CD14-positive monocyte (primary cell): Measurements from ENCODE around the gene AADAC. TPM values are rescaled to one million over a fixed set of nuclear protein-coding genes. Genes with fewer than 3 reads are reported as not detected.

Experiments
- DNase-seq, 3 donors: peaks; one replicate each; pipeline ENCODE4 v3.0.0-alpha.2; 2011 to 2022
- H2AFZ ChIP-seq: 2 replicates; pipeline ENCODE4 v1.6.0; 2012; ENCODE audit warnings: mild to moderate bottlenecking, low read depth, low read length, inconsistent platforms; ENCODE audit not compliant: insufficient read depth, poor library complexity, severe bottlenecking
- H3K27ac ChIP-seq, 2 donors: 1 replicate in 1 of 2; 2 replicates in 1 of 2; pipeline ENCODE4 v1.5.1; 2012 to 2013; ENCODE audit warnings: low read length in 2 of 2, control low read depth in 1 of 2, inconsistent platforms in 1 of 2, low read depth in 1 of 2, mild to moderate bottlenecking in 1 of 2
- H3K27me3 ChIP-seq, 2 donors: one replicate each; pipeline versions ENCODE4 v1.6.0 to v1.6.1; 2011 to 2013; ENCODE audit warnings: low read length in 2 of 2; ENCODE audit not compliant: control insufficient read depth in 2 of 2, insufficient read depth in 2 of 2
- H3K36me3 ChIP-seq, 2 donors: replicated peaks in 1 of 2; 1 replicate in 1 of 2; 2 replicates in 1 of 2; pipeline versions ENCODE4 v1.5.1 to v1.6.1; 2012 to 2013; ENCODE audit warnings: low read length in 2 of 2, control low read depth in 1 of 2, inconsistent platforms in 1 of 2, mild to moderate bottlenecking in 1 of 2; ENCODE audit not compliant: insufficient read depth in 2 of 2, control insufficient read depth in 1 of 2
- H3K4me1 ChIP-seq, 2 donors: 1 replicate in 1 of 2; 2 replicates in 1 of 2; pipeline versions ENCODE4 v1.5.1 to v1.6.1; 2012 to 2013; ENCODE audit warnings: low read length in 2 of 2, control low read depth in 1 of 2, inconsistent platforms in 1 of 2, mild to moderate bottlenecking in 1 of 2, moderate library complexity in 1 of 2; ENCODE audit not compliant: insufficient read depth in 2 of 2, control insufficient read depth in 1 of 2
- H3K4me2 ChIP-seq: replicated peaks from 2 replicates; pipeline ENCODE3; 2012; ENCODE audit warnings: low read length, moderate library complexity, mild to moderate bottlenecking; ENCODE audit not compliant: poor library complexity, severe bottlenecking; ENCODE audit errors: extremely low read depth
- H3K4me3 ChIP-seq, 3 experiments: fragments of 200-600 bp in 1 of 3; sonication (generic) in 1 of 3; replicated peaks in 1 of 3; 1 replicate in 2 of 3; 2 replicates in 1 of 3; pipeline ENCODE4 v1.5.1; 2011 to 2013; ENCODE audit warnings: low read length in 3 of 3, mild to moderate bottlenecking in 3 of 3, control low read depth in 2 of 3, low read depth in 2 of 3, inconsistent platforms in 1 of 3, moderate library complexity in 1 of 3
- H3K79me2 ChIP-seq: 2 replicates; pipeline ENCODE4 v1.6.0; 2012; ENCODE audit warnings: mild to moderate bottlenecking, control low read depth, inconsistent platforms, low read length, moderate library complexity; ENCODE audit not compliant: insufficient read depth
- H3K9ac ChIP-seq: 2 replicates; pipeline ENCODE4 v1.6.0; 2017; ENCODE audit warnings: low read length, mild to moderate bottlenecking; ENCODE audit not compliant: insufficient read depth, poor library complexity, severe bottlenecking
- H3K9me3 ChIP-seq, 2 donors: replicated peaks in 1 of 2; 1 replicate in 1 of 2; 2 replicates in 1 of 2; pipeline versions ENCODE4 v1.5.1 to v1.6.1; 2012 to 2013; ENCODE audit warnings: low read length in 2 of 2, control low read depth in 1 of 2; ENCODE audit not compliant: control insufficient read depth in 1 of 2, insufficient read depth in 1 of 2
- H4K20me1 ChIP-seq: 2 replicates; pipeline ENCODE4 v1.6.0; 2012; ENCODE audit warnings: mild to moderate bottlenecking, low read length, control low read depth, moderate library complexity; ENCODE audit not compliant: insufficient read depth
- H3K27ac Mint-ChIP-seq, 7 donors: one replicate each; pipeline ENCODE4 v1.8.0; 2020; ENCODE audit warnings: mild to moderate bottlenecking in 7 of 7, mixed read lengths in 7 of 7, moderate library complexity in 6 of 7, inconsistent platforms in 2 of 7
- H3K27me3 Mint-ChIP-seq, 3 donors: one replicate each; pipeline ENCODE4 v1.8.0; 2021 to 2022; ENCODE audit warnings: low read depth in 3 of 3, mild to moderate bottlenecking in 3 of 3, mixed read lengths in 3 of 3, moderate library complexity in 3 of 3, inconsistent platforms in 1 of 3
- H3K36me3 Mint-ChIP-seq, 2 donors: one replicate each; pipeline ENCODE4 v1.8.0; 2020; ENCODE audit warnings: mixed read lengths in 2 of 2, inconsistent platforms in 1 of 2, mild to moderate bottlenecking in 1 of 2
- H3K4me1 Mint-ChIP-seq: one replicate; pipeline ENCODE4 v1.8.0; 2020; ENCODE audit warnings: mild to moderate bottlenecking, mixed read lengths
- H3K4me3 Mint-ChIP-seq, 2 donors: one replicate each; pipeline ENCODE4 v1.8.0; 2020; ENCODE audit warnings: mild to moderate bottlenecking in 2 of 2, mixed read lengths in 2 of 2, moderate library complexity in 1 of 2
- H3K9me3 Mint-ChIP-seq, 7 donors: one replicate each; pipeline ENCODE4 v1.8.0; 2020 to 2022; ENCODE audit warnings: mixed read lengths in 7 of 7, mild to moderate bottlenecking in 6 of 7, moderate library complexity in 6 of 7, inconsistent platforms in 2 of 7
- whole genome bisulfite sequencing: methylation state at CpG from one replicate; pipeline ENCODE4 v1.1.5; 2013; ENCODE audit warnings: missing lambda C conversion rate; ENCODE audit not compliant: insufficient coverage; 5-methylcytosine and 5-hydroxymethylcytosine counted together
- intact Hi-C, 2 donors: fragments of 100-400 bp; cut with micrococcal nuclease; formaldehyde crosslinking; loops; one replicate each; pipeline versions ENCODE4 v1.15.0 to v1.15.1; 2023
- polyA plus RNA-seq, 3 donors: library from polyadenylated mRNA; depleted of rRNA in 1 of 3; unstranded in 2 of 3; stranded (reverse) in 1 of 3; fragments of 300-500 nt in 2 of 3; fragments of >200 nt in 1 of 3; fragmentation: Illumina TruSeq in 2 of 3; gene quantifications; 1 replicate in 2 of 3; 2 replicates in 1 of 3; pipeline ENCODE4 v1.2.3, GENCODE V29; 2012 to 2021
- TF ChIP-seq, protein P1 (sequence below): fragments of 200-600 bp; IDR thresholded peaks from one replicate; pipeline ENCODE4 v1.8.0; 2022; ENCODE audit warnings: antibody characterized with exemption, mild to moderate bottlenecking

AADAC gene
- polyA plus RNA-seq, 3 donors = not detected

DNA sequence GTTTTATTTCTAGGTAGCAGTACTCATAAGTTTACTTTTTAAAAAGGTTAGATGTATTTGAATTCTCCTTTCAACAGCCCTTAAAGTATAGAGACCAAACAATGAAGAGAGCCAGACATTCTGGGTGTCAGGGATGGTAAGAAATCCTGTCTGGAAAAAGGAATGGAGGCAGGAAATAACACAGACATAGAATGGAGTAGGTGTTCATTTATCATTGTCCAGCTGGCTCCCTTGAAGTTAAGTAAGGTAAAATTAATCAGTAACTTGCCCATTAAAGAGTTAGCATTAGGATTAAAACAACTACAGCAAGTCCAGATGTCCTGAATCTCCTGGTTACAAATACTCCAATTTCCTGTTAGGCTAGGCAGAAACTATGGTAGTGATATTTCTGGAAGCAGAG is 46.0 kb downstream of the AADAC start:
- H2AFZ ChIP-seq = no peak overlapping the region
- TF ChIP-seq, protein P1, sequence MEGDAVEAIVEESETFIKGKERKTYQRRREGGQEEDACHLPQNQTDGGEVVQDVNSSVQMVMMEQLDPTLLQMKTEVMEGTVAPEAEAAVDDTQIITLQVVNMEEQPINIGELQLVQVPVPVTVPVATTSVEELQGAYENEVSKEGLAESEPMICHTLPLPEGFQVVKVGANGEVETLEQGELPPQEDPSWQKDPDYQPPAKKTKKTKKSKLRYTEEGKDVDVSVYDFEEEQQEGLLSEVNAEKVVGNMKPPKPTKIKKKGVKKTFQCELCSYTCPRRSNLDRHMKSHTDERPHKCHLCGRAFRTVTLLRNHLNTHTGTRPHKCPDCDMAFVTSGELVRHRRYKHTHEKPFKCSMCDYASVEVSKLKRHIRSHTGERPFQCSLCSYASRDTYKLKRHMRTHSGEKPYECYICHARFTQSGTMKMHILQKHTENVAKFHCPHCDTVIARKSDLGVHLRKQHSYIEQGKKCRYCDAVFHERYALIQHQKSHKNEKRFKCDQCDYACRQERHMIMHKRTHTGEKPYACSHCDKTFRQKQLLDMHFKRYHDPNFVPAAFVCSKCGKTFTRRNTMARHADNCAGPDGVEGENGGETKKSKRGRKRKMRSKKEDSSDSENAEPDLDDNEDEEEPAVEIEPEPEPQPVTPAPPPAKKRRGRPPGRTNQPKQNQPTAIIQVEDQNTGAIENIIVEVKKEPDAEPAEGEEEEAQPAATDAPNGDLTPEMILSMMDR = no peak
- H4K20me1 ChIP-seq = no peaks in the 10 kb centered on the region
- no peak overlapping the region for H3K27ac ChIP-seq
- intact Hi-C loops = no loop called here
- Mint-ChIP-seq H3K36me3 (no peaks in the 10 kb centered on the region), H3K27me3 (no peaks in the 10 kb centered on the region), H3K27ac (no peak overlapping the region), H3K9me3 (no peaks in the 10 kb centered on the region), H3K4me3 (no peak overlapping the region), H3K4me1 (peaks cover 6% of the 10 kb centered on the region)
- DNase-seq = no peak
- H3K4me3 ChIP-seq = no peak overlapping the region
- no peaks in the 10 kb centered on the region for H3K79me2 ChIP-seq
- H3K27me3 ChIP-seq = no peaks in the 10 kb centered on the region
- no peak overlapping the region for H3K9ac ChIP-seq
- no peak overlapping the region for H3K4me2 ChIP-seq
- peaks cover 0 to 5% of the 10 kb centered on the region in 2 donors for H3K4me1 ChIP-seq
- no peaks in the 10 kb centered on the region for H3K9me3 ChIP-seq
- H3K36me3 ChIP-seq = no peaks in the 10 kb centered on the region

DNA sequence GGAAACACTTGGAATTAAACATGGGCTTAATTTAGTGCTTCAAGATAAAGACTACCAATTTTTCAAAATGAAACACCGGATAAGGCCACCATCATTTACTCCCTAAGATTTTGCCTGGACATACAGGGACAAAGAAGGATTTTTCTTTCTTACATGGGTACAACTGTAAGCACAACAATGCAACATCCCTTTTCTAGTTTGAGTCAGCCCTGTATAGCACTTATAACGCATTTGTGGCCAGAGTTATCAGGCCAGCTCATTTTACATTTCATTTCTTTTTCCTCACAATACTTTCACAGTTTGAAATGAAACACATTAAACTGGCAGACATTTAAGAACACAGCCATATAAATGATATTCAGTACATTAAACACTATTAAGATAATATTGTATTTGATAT is 49.7 kb downstream of the AADAC start:
- TF ChIP-seq, protein P1 = no peak
- Histone ChIP-seq H3K4me3 (no peak overlapping the region), H3K4me2 (no peak overlapping the region), H3K9me3 (no peaks in the 10 kb centered on the region), H3K27ac (no peak overlapping the region), H3K27me3 (no peaks in the 10 kb centered on the region), H3K9ac (no peak overlapping the region), H3K36me3 (no peaks in the 10 kb centered on the region), H4K20me1 (no peaks in the 10 kb centered on the region), H2AFZ (no peak overlapping the region), H3K79me2 (no peaks in the 10 kb centered on the region), H3K4me1 (peaks cover 0 to 7% of the 10 kb centered on the region in 2 donors)
- WGBS = 89% methylated on average over 1 of the region's 2 CpGs
- Mint-ChIP-seq H3K36me3 (no peaks in the 10 kb centered on the region), H3K27me3 (no peaks in the 10 kb centered on the region), H3K9me3 (peaks cover 0 to 2% (median 0%) of the 10 kb centered on the region in 7 donors), H3K4me1 (peaks cover 10% of the 10 kb centered on the region), H3K27ac (no peak overlapping the region), H3K4me3 (no peak overlapping the region)
- intact Hi-C loops = no loop called here
- DNase-seq = no peak
